Retinal pigment epithelial cell (primary cell): ENCODE measurements around the gene ARFGEF2.

Source experiments
- DNase-seq: peaks from one replicate; pipeline ENCODE4 v3.0.0-alpha.2; 2010; ENCODE audit warnings: low read depth
- H3K4me3 ChIP-seq: 2 replicates; pipeline ENCODE4 v1.5.1; 2011; ENCODE audit warnings: mild to moderate bottlenecking, low read length, control low read depth, moderate library complexity
- CTCF ChIP-seq: conservative IDR thresholded peaks from 2 replicates; pipeline ENCODE4 v1.5.1; 2011; ENCODE audit warnings: low read depth, low read length, control low read depth, inconsistent platforms

The ARFGEF2 gene

GRCh38 chr20:48906221-48906877, 15.2 kb upstream of the ARFGEF2 start:
- no peak for TF ChIP-seq CTCF
- no peak overlapping the region for H3K4me3 ChIP-seq
- DNase-seq = no peak

- H3K4me3 ChIP-seq = no peak overlapping the region
- no peak for TF ChIP-seq CTCF
- DNase-seq = no peak
These were observed 12.7 kb upstream of the ARFGEF2 start for GRCh38 chr20:48908656-48909319.

GRCh38 chr20:48909910-48910309, 11.6 kb upstream of the ARFGEF2 start:
- no peak for TF ChIP-seq CTCF
- DNase-seq = no peak
- no peak overlapping the region for H3K4me3 ChIP-seq

GRCh38 chr20:48910347-48910781, 11.1 kb upstream of the ARFGEF2 start:
- no peak for TF ChIP-seq CTCF
- DNase-seq = no peak

GRCh38 chr20:48912065-48912464, 9.4 kb upstream of the ARFGEF2 start:
- no peak for DNase-seq
- TF ChIP-seq CTCF = no peak
- no peak overlapping the region for H3K4me3 ChIP-seq

More at GRCh38 chr20:48910347-48910781, 11.1 kb upstream of the ARFGEF2 start:
- H3K4me3 ChIP-seq = no peak overlapping the region

GRCh38 chr20:48916699-48917098, 4.8 kb upstream of the ARFGEF2 start:
- no peak for TF ChIP-seq CTCF
- DNase-seq = no peak
- H3K4me3 ChIP-seq = no peak overlapping the region

- TF ChIP-seq CTCF = no peak
- H3K4me3 ChIP-seq = no peak overlapping the region
- DNase-seq = no peak
These were observed 2.1 kb upstream of the ARFGEF2 start for GRCh38 chr20:48919336-48919881.
